Measurements from ENCODE around the gene SPINT1.

SPINT1 gene

GRCh38 chr15:40894681-40895448 is 51.0 kb downstream of the SPINT1 start:
- peaks cover 19% of the 10 kb centered on the region for H3K4me1 Mint-ChIP-seq

GRCh38 chr15:40899536-40900207 is 55.8 kb downstream of the SPINT1 start:
- Mint-ChIP-seq H3K4me1 (peaks cover 15% of the 10 kb centered on the region), H3K4me3 (no peak overlapping the region), H3K9me3 (no peaks in the 10 kb centered on the region), H3K27ac (no peak overlapping the region), H3K36me3 (ENCODE audit: low read depth) (peaks cover 57% of the 10 kb centered on the region), H3K27me3 (ENCODE audit: low read depth) (no peaks in the 10 kb centered on the region)
- no peak for TF ChIP-seq CTCF (IDR thresholded peaks at IDR 0.05; ENCODE audit: unreplicated experiment in 3 of 3)

More at GRCh38 chr15:40894681-40895448, 51.0 kb downstream of the SPINT1 start:
- Mint-ChIP-seq H3K36me3 (ENCODE audit: low read depth) (peaks cover 28% of the 10 kb centered on the region), H3K27me3 (ENCODE audit: low read depth) (peaks cover 18% of the 10 kb centered on the region), H3K9me3 (no peaks in the 10 kb centered on the region), H3K4me3 (peak overlapping the region; percentile 100), H3K27ac (peak overlapping the region; percentile 75 to 97 (median 96))
- TF ChIP-seq CTCF (IDR thresholded peaks at IDR 0.05; ENCODE audit: unreplicated experiment in 3 of 3) = peak; percentile 47 to 54 (median 50)

GRCh38 chr15:40900256-40901052 is 56.6 kb downstream of the SPINT1 start:
- no peak overlapping the region for H3K4me3 Mint-ChIP-seq
- peaks cover 8% of the 10 kb centered on the region for H3K4me1 Mint-ChIP-seq
- H3K27me3 Mint-ChIP-seq (ENCODE audit: low read depth) = no peaks in the 10 kb centered on the region
- peaks cover 57% of the 10 kb centered on the region for H3K36me3 Mint-ChIP-seq (ENCODE audit: low read depth)
- H3K9me3 Mint-ChIP-seq = no peaks in the 10 kb centered on the region
- H3K27ac Mint-ChIP-seq = no peak overlapping the region
- no peak for TF ChIP-seq CTCF (IDR thresholded peaks at IDR 0.05; ENCODE audit: unreplicated experiment in 3 of 3)

GRCh38 chr15:40901053-40901443 is 57.2 kb downstream of the SPINT1 start:
- Mint-ChIP-seq H3K4me1 (peaks cover 12% of the 10 kb centered on the region), H3K27ac (no peak overlapping the region)

More at GRCh38 chr15:40901053-40901443, 57.2 kb downstream of the SPINT1 start:
- TF ChIP-seq CTCF (IDR thresholded peaks at IDR 0.05; ENCODE audit: unreplicated experiment in 3 of 3) = no peak
- Mint-ChIP-seq H3K36me3 (ENCODE audit: low read depth) (peaks cover 57% of the 10 kb centered on the region), H3K9me3 (no peaks in the 10 kb centered on the region), H3K27me3 (ENCODE audit: low read depth) (no peaks in the 10 kb centered on the region), H3K4me3 (no peak overlapping the region)

Measured in nephron (organoid).